A673 (cell line): ENCODE data around the gene FGFR4.

Source experiments
- CTCF ChIP-seq: fragments of 300-800, 200-600 bp; sonication (generic); conservative IDR thresholded peaks from 2 replicates; pipeline ENCODE4 v1.5.1; 2017; ENCODE audit warnings: low read depth, mild to moderate bottlenecking, antibody characterized with exemption, low read length, moderate library complexity, mixed read lengths
- EZH2 ChIP-seq: fragments of 200-600 bp; sonication (generic); IDR thresholded peaks from 2 replicates; pipeline ENCODE4 v1.6.1; 2017; ENCODE audit warnings: borderline replicate concordance, low read depth, mild to moderate bottlenecking, mixed read lengths, antibody characterized with exemption, low read length; ENCODE audit not compliant: poor library complexity, severe bottlenecking

GRCh38 chr5:177066224-177066623, 20.5 kb upstream of the FGFR4 start:
- TF ChIP-seq CTCF (no peak), EZH2 (no peak)
